Small intestine (tissue), 7 donors: ENCODE results near the gene POLR2I. TPM values are rescaled to one million over a fixed set of nuclear protein-coding genes. Genes with fewer than 3 reads are reported as not detected.

Experiments used
- DNase-seq, 2 donors: peaks; one replicate each; pipeline versions ENCODE4 v3.0.0 to v3.0.0-alpha.2; 2013
- FAIRE-seq: peaks from 2 replicates; lab custom pipeline; 2012; peaks lifted over from hg19 to GRCh38; lab: Jason Lieb, UNC
- H3K27ac ChIP-seq, 3 donors: one replicate each; pipeline ENCODE4 v1.5.1; 2013; ENCODE audit warnings: low read length in 2 of 3, mild to moderate bottlenecking in 2 of 3, control low read depth in 1 of 3, inconsistent platforms in 1 of 3, low read depth in 1 of 3, moderate library complexity in 1 of 3
- H3K27me3 ChIP-seq, 3 donors: one replicate each; pipeline ENCODE4 v1.6.1; 2013; ENCODE audit warnings: low read length in 3 of 3, inconsistent platforms in 1 of 3; ENCODE audit not compliant: control insufficient read depth in 3 of 3, insufficient read depth in 3 of 3
- H3K36me3 ChIP-seq, 3 donors: one replicate each; pipeline ENCODE4 v1.6.1; 2013; ENCODE audit warnings: low read length in 3 of 3, inconsistent platforms in 1 of 3, low read depth in 1 of 3, mild to moderate bottlenecking in 1 of 3, moderate library complexity in 1 of 3; ENCODE audit not compliant: control insufficient read depth in 3 of 3, insufficient read depth in 2 of 3
- H3K4me1 ChIP-seq, 3 donors: one replicate each; pipeline ENCODE4 v1.6.1; 2013; ENCODE audit warnings: low read length in 2 of 3, inconsistent platforms in 1 of 3, low read depth in 1 of 3, mild to moderate bottlenecking in 1 of 3, moderate library complexity in 1 of 3; ENCODE audit not compliant: control insufficient read depth in 3 of 3, insufficient read depth in 2 of 3
- H3K4me3 ChIP-seq, 3 donors: one replicate each; pipeline ENCODE4 v1.5.1; 2013; ENCODE audit warnings: low read length in 3 of 3, control low read depth in 1 of 3, inconsistent platforms in 1 of 3, low read depth in 1 of 3, mild to moderate bottlenecking in 1 of 3, moderate library complexity in 1 of 3
- H3K9me3 ChIP-seq, 2 donors: one replicate each; pipeline ENCODE4 v1.6.1; 2013; ENCODE audit warnings: low read depth in 1 of 2, low read length in 1 of 2; ENCODE audit not compliant: control insufficient read depth in 2 of 2, insufficient read depth in 1 of 2
- WGBS, 3 donors: extraction: QIAGEN DNeasy Blood & Tissue Kit; methylation state at CpG; one replicate each; pipeline ENCODE4 v1.1.7; 2013; 5-methylcytosine and 5-hydroxymethylcytosine counted together
- polyA plus RNA-seq, 4 donors: library from polyadenylated mRNA; stranded (reverse) in 3 of 4; unstranded in 1 of 4; fragments of 200-250 nt in 3 of 4; fragments of 120-200 nt in 1 of 4; gene quantifications; one replicate each; pipeline versions ENCODE4 v1.2.1 to v1.2.3, GENCODE V29; 2013
- donor health status: healthy with polysubstance abuse.
- donor health status: control.
- donor health status: control.
- donor health status: Bipolar disorder and iron deficiency.
- donor health status: healthy.

POLR2I gene
- polyA plus RNA-seq, 4 donors = 46.5 to 77.5 (median 66.5) TPM

DNA sequence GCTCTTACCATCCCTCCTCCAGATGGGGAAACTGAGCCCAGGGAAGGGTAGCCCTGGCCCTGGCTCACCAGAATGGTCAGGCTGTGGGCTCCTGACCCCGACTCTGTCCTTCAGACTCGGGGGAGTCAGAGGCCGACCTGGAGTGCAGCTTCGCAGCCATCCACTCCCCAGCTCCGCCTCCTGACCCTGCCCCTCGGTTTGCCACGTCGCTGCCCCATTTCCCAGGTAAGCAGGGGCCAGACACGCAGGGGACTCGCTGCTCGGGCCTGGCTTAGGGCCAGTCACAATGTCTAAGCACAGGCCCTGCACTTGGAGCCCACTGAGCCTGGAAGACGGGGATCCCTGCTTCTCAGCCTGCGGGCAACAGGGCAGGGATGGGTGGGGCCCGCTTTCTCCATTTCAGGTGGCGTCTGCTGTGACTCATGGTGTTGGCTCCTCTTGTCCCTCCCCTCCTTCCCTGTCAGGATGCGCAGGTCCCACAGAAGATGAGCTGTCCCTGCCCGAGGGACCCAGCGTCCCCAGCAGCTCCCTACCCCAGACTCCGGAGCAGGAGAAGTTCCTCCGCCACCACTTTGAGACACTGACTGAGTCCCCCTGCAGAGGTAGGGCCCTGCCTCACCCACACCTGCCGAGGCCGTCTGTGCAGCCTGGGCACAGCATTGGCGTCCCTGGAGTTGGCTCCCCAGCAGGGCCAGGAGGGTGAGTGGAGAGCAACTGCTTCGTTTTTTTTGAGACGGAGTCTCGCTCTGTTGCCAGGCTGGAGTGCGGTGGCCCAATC is 12.9 kb downstream of the POLR2I start:
- WGBS, 3 donors = 91 to 95% (median 94%) methylated on average over 25 to 27 of the region's 27 CpGs
- Histone ChIP-seq H3K4me3 (no peak overlapping the region), H3K9me3 (no peaks in the 10 kb centered on the region), H3K27me3 (no peaks in the 10 kb centered on the region), H3K27ac (no peak overlapping the region), H3K36me3 (peaks cover 0 to 58% (median 4%) of the 10 kb centered on the region in 3 donors), H3K4me1 (no peaks in the 10 kb centered on the region)
- DNase-seq = no peak
- no peak for FAIRE-seq

DNA sequence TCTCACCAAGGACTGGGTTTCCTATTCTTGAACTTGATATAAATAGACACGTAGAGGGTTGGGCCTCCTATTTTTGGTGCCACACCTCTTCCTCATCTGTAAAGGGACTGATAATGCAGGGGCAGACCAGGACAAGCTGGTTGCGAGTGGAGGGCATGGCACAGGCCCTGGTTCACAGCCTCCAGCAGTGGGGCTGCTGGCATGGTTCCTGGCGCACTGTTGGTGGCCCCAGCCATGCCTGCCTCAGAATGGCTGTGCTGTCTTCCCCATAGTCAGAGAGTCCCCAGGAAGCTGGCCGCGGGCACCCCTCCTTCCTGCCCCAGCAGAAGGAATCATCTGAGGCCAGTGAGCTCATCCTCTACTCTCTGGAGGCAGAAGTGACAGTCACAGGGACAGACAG is 14.2 kb downstream of the POLR2I start:
- Histone ChIP-seq H3K27ac (no peak overlapping the region), H3K36me3 (peaks cover 0 to 48% (median 4%) of the 10 kb centered on the region in 3 donors), H3K9me3 (no peaks in the 10 kb centered on the region), H3K4me1 (no peaks in the 10 kb centered on the region), H3K4me3 (no peak overlapping the region), H3K27me3 (no peaks in the 10 kb centered on the region)
- no peak for FAIRE-seq
- 84 to 92% (median 85%) methylated on average over 5 of the region's 5 CpGs for WGBS, 3 donors
- DNase-seq = no peak

DNA sequence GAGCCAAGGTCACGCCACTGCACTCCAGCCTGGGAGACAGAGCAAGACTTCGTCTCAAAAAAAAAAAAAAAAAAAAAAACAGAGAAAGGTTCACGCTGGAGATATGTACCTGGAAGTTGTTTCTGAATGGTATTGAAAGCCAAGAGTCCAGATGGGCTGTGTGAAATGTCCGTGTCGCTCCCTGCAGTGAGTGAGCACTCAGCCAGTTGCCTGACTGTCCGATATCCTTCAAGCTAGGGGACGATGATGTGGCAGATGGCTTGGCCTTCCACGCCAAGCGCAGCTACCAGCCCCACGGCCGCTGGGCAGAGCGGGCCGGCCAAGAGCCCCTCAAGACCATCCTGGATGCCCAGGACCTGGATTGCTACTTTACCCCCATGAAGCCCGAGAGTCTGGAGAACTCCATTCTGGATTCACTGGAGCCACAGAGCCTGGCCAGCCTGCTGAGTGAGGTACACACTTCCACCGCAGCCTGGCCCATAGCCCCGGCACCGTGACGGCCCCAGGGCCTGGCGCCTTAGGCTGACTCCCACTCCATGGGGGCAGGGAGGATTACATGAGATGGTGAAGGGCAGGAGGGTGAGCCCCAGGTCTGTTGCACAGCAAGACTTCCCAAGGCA is 15.4 kb downstream of the POLR2I start:
- WGBS, 3 donors = 90 to 95% (median 90%) methylated on average over 18 to 19 of the region's 19 CpGs
- Histone ChIP-seq H3K4me1 (no peaks in the 10 kb centered on the region), H3K27ac (no peak overlapping the region), H3K36me3 (peaks cover 0 to 39% (median 4%) of the 10 kb centered on the region in 3 donors), H3K9me3 (no peaks in the 10 kb centered on the region), H3K4me3 (no peak overlapping the region), H3K27me3 (no peaks in the 10 kb centered on the region)
- no peak for FAIRE-seq
- no peak for DNase-seq

DNA sequence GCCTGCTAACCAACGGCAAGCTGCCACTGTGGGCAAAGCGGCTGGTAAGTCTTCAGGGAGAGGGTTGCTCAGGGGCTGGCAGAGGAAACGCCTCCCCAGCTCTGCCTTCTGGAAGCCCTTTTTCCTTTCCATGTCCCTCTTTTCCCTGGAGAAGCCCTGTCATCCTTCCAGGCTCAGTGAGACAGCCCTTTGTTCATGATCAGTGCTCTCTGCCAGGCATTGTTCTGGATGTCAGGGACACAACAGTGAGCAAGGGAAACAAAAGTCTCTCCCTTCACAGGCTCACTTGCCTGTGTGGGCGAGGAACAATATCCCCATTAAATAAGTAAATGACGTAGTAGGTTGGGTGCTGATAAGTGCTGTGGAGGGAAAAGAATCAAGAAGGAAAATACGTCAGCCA is 17.6 kb downstream of the POLR2I start:
- FAIRE-seq = no peak
- no peak for DNase-seq
- 93 to 97% (median 95%) methylated on average over 6 of the region's 6 CpGs for WGBS, 3 donors
- H3K4me3 ChIP-seq = no peak overlapping the region
- H3K4me1 ChIP-seq = no peaks in the 10 kb centered on the region
- H3K27me3 ChIP-seq = no peaks in the 10 kb centered on the region
- H3K27ac ChIP-seq = no peak overlapping the region
- H3K9me3 ChIP-seq = no peaks in the 10 kb centered on the region
- H3K36me3 ChIP-seq = peaks cover 0 to 34% (median 2%) of the 10 kb centered on the region in 3 donors

DNA sequence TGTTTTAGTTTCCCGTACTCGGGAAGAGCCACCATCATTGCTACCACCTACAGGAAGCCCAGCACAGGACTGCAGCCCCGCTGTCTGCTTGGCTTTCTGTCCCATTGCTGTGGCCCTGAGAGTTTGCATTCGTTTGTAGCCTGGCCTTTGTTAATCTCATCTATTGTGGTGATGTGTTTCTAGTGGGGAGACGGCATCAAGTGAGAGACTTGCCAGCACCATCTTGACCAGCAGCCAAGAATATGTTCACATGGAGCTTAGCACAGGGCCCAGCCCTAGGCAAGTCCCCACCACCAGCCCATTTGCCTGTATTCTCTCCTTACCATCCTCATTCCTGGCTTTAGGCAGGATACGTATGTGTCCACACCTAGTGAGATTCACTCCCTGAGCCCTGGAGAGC is 21.0 kb downstream of the POLR2I start:
- Histone ChIP-seq H3K4me3 (no peak overlapping the region), H3K9me3 (no peaks in the 10 kb centered on the region), H3K4me1 (no peaks in the 10 kb centered on the region), H3K36me3 (peaks cover 0 to 35% (median 0%) of the 10 kb centered on the region in 3 donors), H3K27me3 (no peaks in the 10 kb centered on the region), H3K27ac (no peak overlapping the region)
- WGBS, 3 donors = 64 to 91% (median 73%) methylated on average over 6 of the region's 6 CpGs
- no peak for DNase-seq
- no peak for FAIRE-seq

DNA sequence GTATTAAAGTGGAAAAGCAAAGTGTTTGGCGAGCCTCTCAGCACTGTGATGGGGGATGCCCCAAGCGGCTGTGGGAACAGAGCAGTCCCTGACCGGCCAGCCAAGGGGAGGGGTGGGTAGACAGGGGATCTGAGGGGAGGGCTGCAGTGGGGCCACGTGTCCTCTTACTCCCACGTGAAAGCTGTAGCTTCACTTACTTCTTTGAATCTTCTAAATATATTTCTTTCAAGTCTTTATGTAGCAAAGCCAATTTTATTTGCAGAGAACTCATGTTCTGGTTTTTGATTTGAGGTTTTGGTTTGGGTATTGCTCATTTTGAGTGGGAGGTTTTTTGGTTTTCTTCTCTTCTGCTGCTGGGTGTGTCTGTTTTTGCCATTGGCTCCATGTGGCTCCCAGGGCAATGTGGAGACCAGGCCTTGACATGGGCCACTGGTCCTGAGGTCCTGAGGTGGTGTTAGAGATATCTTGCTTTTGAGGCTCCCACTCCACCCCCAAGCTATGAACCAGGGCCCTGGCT is 21.5 kb downstream of the POLR2I start:
- Histone ChIP-seq H3K27ac (no peak overlapping the region), H3K4me3 (no peak overlapping the region), H3K36me3 (peaks cover 0 to 40% (median 0%) of the 10 kb centered on the region in 3 donors), H3K9me3 (no peaks in the 10 kb centered on the region), H3K4me1 (no peaks in the 10 kb centered on the region), H3K27me3 (no peaks in the 10 kb centered on the region)
- 84 to 86% (median 85%) methylated on average over 5 of the region's 5 CpGs for WGBS, 3 donors
- FAIRE-seq = no peak
- DNase-seq = no peak

DNA sequence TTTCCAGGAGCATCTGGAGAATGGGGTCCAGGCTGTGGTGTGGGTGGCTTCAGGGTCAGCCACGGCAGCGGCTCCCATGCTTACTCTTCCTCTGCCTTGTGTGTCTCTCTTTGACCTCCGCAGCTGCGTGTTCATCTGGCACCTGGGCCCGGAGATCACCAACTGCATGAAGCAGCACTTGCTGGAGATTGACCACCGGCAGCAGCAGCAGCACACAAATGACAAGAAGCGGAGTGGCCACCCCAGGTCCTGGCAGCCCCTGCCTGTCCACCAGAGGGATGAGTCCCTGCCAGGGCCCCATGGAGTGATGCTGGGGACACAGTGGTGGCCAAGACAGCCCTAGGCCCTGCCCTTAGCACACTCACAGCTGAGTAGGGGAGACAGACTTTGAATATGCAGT is 22.1 kb downstream of the POLR2I start:
- Histone ChIP-seq H3K4me3 (no peak overlapping the region), H3K27me3 (no peaks in the 10 kb centered on the region), H3K4me1 (no peaks in the 10 kb centered on the region), H3K9me3 (no peaks in the 10 kb centered on the region), H3K27ac (no peak overlapping the region), H3K36me3 (peaks cover 0 to 40% (median 0%) of the 10 kb centered on the region in 3 donors)
- no peak for DNase-seq
- 93 to 97% (median 95%) methylated on average over 6 to 7 of the region's 7 CpGs for WGBS, 3 donors
- no peak for FAIRE-seq

DNA sequence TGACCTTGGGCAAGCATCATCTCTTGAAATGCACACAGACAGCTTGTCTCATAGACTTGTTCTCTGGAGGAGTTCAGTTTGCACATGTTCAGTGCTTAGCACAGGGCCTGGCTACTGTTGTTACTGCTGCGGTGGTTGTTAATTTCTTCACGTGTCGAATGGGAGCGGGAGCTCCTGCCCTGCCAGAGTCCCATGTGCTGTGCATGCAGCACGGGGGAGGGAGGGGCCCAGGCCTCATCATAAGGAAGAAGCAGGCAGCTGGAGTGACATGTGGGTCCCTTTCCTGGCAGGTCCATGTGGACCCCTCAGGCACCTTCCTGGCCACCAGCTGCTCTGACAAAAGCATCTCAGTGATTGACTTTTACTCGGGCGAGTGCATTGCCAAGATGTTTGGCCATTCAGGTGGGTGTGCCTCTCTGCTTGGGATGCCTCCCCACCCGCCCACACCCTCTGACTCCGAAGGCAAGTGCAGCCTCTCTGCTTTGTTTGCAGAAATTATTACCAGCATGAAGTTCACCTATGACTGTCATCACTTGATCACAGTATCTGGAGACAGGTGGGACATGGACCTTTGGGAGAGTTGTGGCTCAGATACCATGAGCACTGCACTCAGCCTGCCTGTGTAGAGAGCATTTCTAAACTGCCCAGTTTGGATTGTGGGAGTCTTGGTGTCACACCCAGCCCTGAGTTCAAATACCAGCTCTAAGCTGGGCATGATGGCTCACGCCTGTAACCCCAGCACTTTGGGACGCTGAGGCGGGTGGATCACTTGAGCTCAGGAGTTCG is 23.6 kb downstream of the POLR2I start:
- Histone ChIP-seq H3K36me3 (peaks cover 0 to 42% (median 0%) of the 10 kb centered on the region in 3 donors), H3K4me3 (no peak overlapping the region), H3K9me3 (no peaks in the 10 kb centered on the region), H3K4me1 (no peaks in the 10 kb centered on the region), H3K27me3 (no peaks in the 10 kb centered on the region), H3K27ac (no peak overlapping the region)
- DNase-seq (no peak), FAIRE-seq (no peak)
- 80 to 85% (median 81%) methylated on average over 13 of the region's 13 CpGs for WGBS, 3 donors
